ENCODE measurements around the gene PTPRM. TPM values are rescaled to one million over a fixed set of nuclear protein-coding genes. Genes with fewer than 3 reads are reported as not detected.
A peak's percentile ranks its signal among the peaks of the same experiment; 100 is the strongest.

Gene PTPRM
- total RNA-seq, 4 donors from 2014 or later = 62.7 to 94.0 (median 76.0) TPM

- Histone ChIP-seq H3K27ac (replicated peaks in 1 of 4) (peak overlapping the region in 1 of 4 donors; percentile 6), H3K4me1 (peaks cover 42 to 55% (median 49%) of the 10 kb centered on the region in 4 donors), H3K36me3 (no peaks in the 10 kb centered on the region), H3K9me3 (no peaks in the 10 kb centered on the region), H3K27me3 (no peaks in the 10 kb centered on the region), H3K4me3 (no peak overlapping the region)
- TF ChIP-seq POLR2AphosphoS5 (IDR thresholded peaks at IDR 0.05) (no peak), EP300 (IDR thresholded peaks at IDR 0.05) (no peak), POLR2A (IDR thresholded peaks at IDR 0.05; ENCODE audit: low read depth) (no peak), CTCF (IDR thresholded peaks at IDR 0.05) (no peak)
- intact Hi-C loops (cut with DNase I) = loop anchor here (10.0 kb wide), 1 partner anchor 480 kb away; no protein-coding TSS in a partner anchor
- DNase-seq (ENCODE audit: extremely low spot score) = no peak
- 82% methylated on average over 7 of the region's 7 CpGs for WGBS
Observed at GRCh38 chr18:7754725-7755181, 187.6 kb downstream of the PTPRM start.

GRCh38 chr18:7755753-7756475 is 188.8 kb downstream of the PTPRM start:
- no peaks in the 10 kb centered on the region for H3K27me3 ChIP-seq
- peaks cover 32 to 47% (median 39%) of the 10 kb centered on the region in 4 donors for H3K4me1 ChIP-seq
- no peak for TF ChIP-seq POLR2A (IDR thresholded peaks at IDR 0.05; ENCODE audit: low read depth)
- peak in 2 of 3 experiments; percentile 21 to 48 for TF ChIP-seq CTCF (IDR thresholded peaks at IDR 0.05)
- no peaks in the 10 kb centered on the region for H3K9me3 ChIP-seq
- DNase-seq (ENCODE audit: extremely low spot score) = no peak
- WGBS = 86% methylated on average over 4 of the region's 4 CpGs
- intact Hi-C loops (cut with DNase I) = loop anchor here (10.0 kb wide), 1 partner anchor 481 kb away; no protein-coding TSS in a partner anchor
- H3K36me3 ChIP-seq = no peaks in the 10 kb centered on the region
- H3K27ac ChIP-seq (replicated peaks in 1 of 4) = peak overlapping the region in 1 of 4 donors; percentile 21
- no peak overlapping the region for H3K4me3 ChIP-seq

- intact Hi-C loops (cut with DNase I) = loop anchor here (10.0 kb wide), 1 partner anchor 482 kb away; no protein-coding TSS in a partner anchor
- TF ChIP-seq EP300 (IDR thresholded peaks at IDR 0.05) (no peak), CTCF (IDR thresholded peaks at IDR 0.05) (no peak), POLR2A (IDR thresholded peaks at IDR 0.05; ENCODE audit: low read depth) (no peak), POLR2AphosphoS5 (IDR thresholded peaks at IDR 0.05) (no peak)
- no peak overlapping the region for H3K27ac ChIP-seq (replicated peaks in 1 of 4)
- H3K4me3 ChIP-seq = no peak overlapping the region
- H3K9me3 ChIP-seq = no peaks in the 10 kb centered on the region
- DNase-seq (ENCODE audit: extremely low spot score) = no peak
- no peaks in the 10 kb centered on the region for H3K36me3 ChIP-seq
- WGBS = 100% methylated on average over 2 of the region's 2 CpGs
- peaks cover 33 to 49% (median 41%) of the 10 kb centered on the region in 4 donors for H3K4me1 ChIP-seq
- H3K27me3 ChIP-seq = no peaks in the 10 kb centered on the region
Observed at GRCh38 chr18:7757175-7757574, 190.1 kb downstream of the PTPRM start.

- H3K4me1 ChIP-seq = peaks cover 38 to 46% (median 43%) of the 10 kb centered on the region in 4 donors
- intact Hi-C loops (cut with DNase I) = loop anchor here (10.0 kb wide), 1 partner anchor 484 kb away; no protein-coding TSS in a partner anchor
- no peak for DNase-seq (ENCODE audit: extremely low spot score)
- 54% methylated on average over 2 of the region's 2 CpGs for WGBS
- no peak overlapping the region for H3K27ac ChIP-seq (replicated peaks in 1 of 4)
- no peak overlapping the region for H3K4me3 ChIP-seq
- TF ChIP-seq EP300 (IDR thresholded peaks at IDR 0.05) (no peak), POLR2AphosphoS5 (IDR thresholded peaks at IDR 0.05) (no peak), CTCF (IDR thresholded peaks at IDR 0.05) (no peak)
- H3K9me3 ChIP-seq = no peaks in the 10 kb centered on the region
- H3K36me3 ChIP-seq = no peaks in the 10 kb centered on the region
- H3K27me3 ChIP-seq = no peaks in the 10 kb centered on the region
Observed at GRCh38 chr18:7758764-7759163, 191.6 kb downstream of the PTPRM start.

Data from esophagus muscularis mucosa (tissue), 4 donors.